ENCODE measurements around the gene ABCC1. TPM values are rescaled to one million over a fixed set of nuclear protein-coding genes. Genes with fewer than 3 reads are reported as not detected.
"Not testable (repeated sequence)": the region's sequence is repeated elsewhere in the genome, so short reads cannot be mapped to it uniquely, and the experiment has no call there.

ABCC1 gene
- polyA plus RNA-seq, 3 donors: 1.4 to 23.6 (median 3.0) TPM

- peaks cover 2% of the 10 kb centered on the region for H3K4me1 Mint-ChIP-seq
- no peaks in the 10 kb centered on the region for H3K9me3 Mint-ChIP-seq
- H3K4me1 ChIP-seq (ENCODE audit: control insufficient read depth in 1 of 2, insufficient read depth in 2 of 2, low read length in 2 of 2): no peaks in the 10 kb centered on the region
- H3K9me3 ChIP-seq (replicated peaks in 1 of 2; ENCODE audit: control insufficient read depth in 1 of 2, insufficient read depth in 1 of 2, low read length in 2 of 2): no peaks in the 10 kb centered on the region
- peaks cover 12 to 38% of the 10 kb centered on the region in 2 donors for H3K36me3 ChIP-seq (replicated peaks in 1 of 2; ENCODE audit: control insufficient read depth in 1 of 2, insufficient read depth in 2 of 2, low read length in 2 of 2)
- H3K27me3 Mint-ChIP-seq (ENCODE audit: low read depth in 3 of 3): peaks cover 0 to 1% (median under 1%) of the 10 kb centered on the region in 3 donors
- DNase-seq: no peak
- H3K79me2 ChIP-seq (ENCODE audit: insufficient read depth, low read length): no peaks in the 10 kb centered on the region
- 79% methylated on average over 9 of the region's 14 CpGs for WGBS (ENCODE audit: insufficient coverage)
- no peak overlapping the region for H3K4me3 ChIP-seq (replicated peaks in 1 of 3; ENCODE audit: low read depth in 2 of 3, low read length in 3 of 3)
- H3K4me2 ChIP-seq (replicated peaks; ENCODE audit: extremely low read depth, low read length, poor library complexity, severe bottlenecking): no peak overlapping the region
- H3K27ac Mint-ChIP-seq: no peak overlapping the region
- H2AFZ ChIP-seq (ENCODE audit: insufficient read depth, low read depth, low read length, poor library complexity, severe bottlenecking): no peak overlapping the region
- intact Hi-C loops (cut with micrococcal nuclease): no loop called here
- no peak overlapping the region for H3K4me3 Mint-ChIP-seq
- TF ChIP-seq CTCF (IDR thresholded peaks at IDR 0.05): no peak
- no peak overlapping the region for H3K9ac ChIP-seq (ENCODE audit: insufficient read depth, low read length, poor library complexity, severe bottlenecking)
- H3K36me3 Mint-ChIP-seq: peaks cover 31 to 44% of the 10 kb centered on the region in 2 donors
- peaks cover 24% of the 10 kb centered on the region for H4K20me1 ChIP-seq (ENCODE audit: insufficient read depth, low read length)
- H3K27ac ChIP-seq (ENCODE audit: low read depth in 1 of 2, low read length in 2 of 2): no peak overlapping the region
- H3K27me3 ChIP-seq (ENCODE audit: control insufficient read depth in 2 of 2, insufficient read depth in 2 of 2, low read length in 2 of 2): no peaks in the 10 kb centered on the region
These were observed 197.2 kb downstream of the ABCC1 start for GRCh38 chr16:16146380-16147315.

GRCh38 chr16:16147316-16147999, 198.0 kb downstream of the ABCC1 start:
- DNase-seq: no peak
- Histone ChIP-seq H4K20me1 (ENCODE audit: insufficient read depth, low read length) (peaks cover 24% of the 10 kb centered on the region), H3K27me3 (ENCODE audit: control insufficient read depth in 2 of 2, insufficient read depth in 2 of 2, low read length in 2 of 2) (no peaks in the 10 kb centered on the region), H3K4me2 (replicated peaks; ENCODE audit: extremely low read depth, low read length, poor library complexity, severe bottlenecking) (no peak overlapping the region), H3K4me1 (ENCODE audit: control insufficient read depth in 1 of 2, insufficient read depth in 2 of 2, low read length in 2 of 2) (no peaks in the 10 kb centered on the region), H3K4me3 (replicated peaks in 1 of 3; ENCODE audit: low read depth in 2 of 3, low read length in 3 of 3) (no peak overlapping the region), H2AFZ (ENCODE audit: insufficient read depth, low read depth, low read length, poor library complexity, severe bottlenecking) (no peak overlapping the region), H3K9me3 (replicated peaks in 1 of 2; ENCODE audit: control insufficient read depth in 1 of 2, insufficient read depth in 1 of 2, low read length in 2 of 2) (no peaks in the 10 kb centered on the region), H3K9ac (ENCODE audit: insufficient read depth, low read length, poor library complexity, severe bottlenecking) (no peak overlapping the region), H3K79me2 (ENCODE audit: insufficient read depth, low read length) (no peaks in the 10 kb centered on the region), H3K27ac (ENCODE audit: low read depth in 1 of 2, low read length in 2 of 2) (no peak overlapping the region), H3K36me3 (replicated peaks in 1 of 2; ENCODE audit: control insufficient read depth in 1 of 2, insufficient read depth in 2 of 2, low read length in 2 of 2) (peaks cover 8 to 31% of the 10 kb centered on the region in 2 donors)
- Mint-ChIP-seq H3K4me3 (no peak overlapping the region), H3K4me1 (peaks cover 2% of the 10 kb centered on the region), H3K9me3 (no peaks in the 10 kb centered on the region), H3K27me3 (ENCODE audit: low read depth in 3 of 3) (peaks cover 0 to 1% (median 0%) of the 10 kb centered on the region in 3 donors), H3K27ac (peak overlapping the region in 1 of 7 donors; percentile 66), H3K36me3 (peaks cover 24 to 42% of the 10 kb centered on the region in 2 donors)
- 93% methylated on average over 13 of the region's 17 CpGs for WGBS (ENCODE audit: insufficient coverage)
- TF ChIP-seq CTCF (IDR thresholded peaks at IDR 0.05): no peak
- intact Hi-C loops (cut with micrococcal nuclease): no loop called here

- peak overlapping the region in 1 of 7 donors; percentile 66 for H3K27ac Mint-ChIP-seq
- H3K4me1 Mint-ChIP-seq; H3K27ac ChIP-seq (ENCODE audit: low read depth in 1 of 2, low read length in 2 of 2); H3K9me3 Mint-ChIP-seq; H3K27me3 Mint-ChIP-seq (ENCODE audit: low read depth in 3 of 3); DNase-seq; H3K4me3 Mint-ChIP-seq; H3K9me3 ChIP-seq (replicated peaks in 1 of 2; ENCODE audit: control insufficient read depth in 1 of 2, insufficient read depth in 1 of 2, low read length in 2 of 2); H3K4me1 ChIP-seq (ENCODE audit: control insufficient read depth in 1 of 2, insufficient read depth in 2 of 2, low read length in 2 of 2); intact Hi-C loops (cut with micrococcal nuclease); H2AFZ ChIP-seq (ENCODE audit: insufficient read depth, low read depth, low read length, poor library complexity, severe bottlenecking); H3K27me3 ChIP-seq (ENCODE audit: control insufficient read depth in 2 of 2, insufficient read depth in 2 of 2, low read length in 2 of 2); H3K9ac ChIP-seq (ENCODE audit: insufficient read depth, low read length, poor library complexity, severe bottlenecking); H3K4me3 ChIP-seq (replicated peaks in 1 of 3; ENCODE audit: low read depth in 2 of 3, low read length in 3 of 3); H3K79me2 ChIP-seq (ENCODE audit: insufficient read depth, low read length); H3K4me2 ChIP-seq (replicated peaks; ENCODE audit: extremely low read depth, low read length, poor library complexity, severe bottlenecking): not testable (repeated sequence)
- peaks cover 23% of the 10 kb centered on the region for H4K20me1 ChIP-seq (ENCODE audit: insufficient read depth, low read length)
- 92% methylated on average over 9 of the region's 15 CpGs for WGBS (ENCODE audit: insufficient coverage)
- H3K36me3 ChIP-seq (replicated peaks in 1 of 2; ENCODE audit: control insufficient read depth in 1 of 2, insufficient read depth in 2 of 2, low read length in 2 of 2): peaks cover 6 to 28% of the 10 kb centered on the region in 2 donors
- peaks cover 21 to 39% of the 10 kb centered on the region in 2 donors for H3K36me3 Mint-ChIP-seq
These were observed 198.7 kb downstream of the ABCC1 start for GRCh38 chr16:16148000-16148599.
